Thymus (tissue), 11 donors: ENCODE data around the gene OR10A3. TPM values are rescaled to one million over a fixed set of nuclear protein-coding genes. Genes with fewer than 3 reads are reported as not detected.

Experiments
- DNase-seq, 9 donors: peaks; one replicate each; pipeline ENCODE4 v3.0.0-alpha.2; 2013; ENCODE audit warnings: low spot score in 9 of 9, low read depth in 6 of 9, missing footprints in 1 of 9
- H3K27ac ChIP-seq, 2 donors: one replicate each; pipeline ENCODE4 v1.5.1; 2013; ENCODE audit warnings: control low read depth in 1 of 2, low read depth in 1 of 2, low read length in 1 of 2, mild to moderate bottlenecking in 1 of 2, moderate library complexity in 1 of 2
- H3K27me3 ChIP-seq, 2 donors: one replicate each; pipeline ENCODE4 v1.5.1; 2013; ENCODE audit warnings: low read length in 1 of 2; ENCODE audit not compliant: control insufficient read depth in 2 of 2, insufficient read depth in 1 of 2
- H3K36me3 ChIP-seq, 2 donors: one replicate each; pipeline ENCODE4 v1.5.1; 2013; ENCODE audit warnings: low read length in 1 of 2, mild to moderate bottlenecking in 1 of 2, moderate library complexity in 1 of 2; ENCODE audit not compliant: control insufficient read depth in 2 of 2, insufficient read depth in 2 of 2
- H3K4me1 ChIP-seq, 2 donors: one replicate each; pipeline ENCODE4 v1.5.1; 2013; ENCODE audit warnings: low read length in 2 of 2; ENCODE audit not compliant: control insufficient read depth in 2 of 2, insufficient read depth in 2 of 2
- H3K4me3 ChIP-seq, 2 donors: one replicate each; pipeline ENCODE4 v1.5.1; 2013; ENCODE audit warnings: low read length in 2 of 2, control low read depth in 1 of 2, mild to moderate bottlenecking in 1 of 2
- H3K9me3 ChIP-seq, 2 donors: one replicate each; pipeline ENCODE4 v1.5.1; 2013; ENCODE audit warnings: low read length in 1 of 2, mild to moderate bottlenecking in 1 of 2; ENCODE audit not compliant: control insufficient read depth in 2 of 2, insufficient read depth in 1 of 2
- WGBS: extraction: QIAGEN DNeasy Blood & Tissue Kit; methylation state at CpG from one replicate; pipeline ENCODE4 v1.1.7; 2013; 5-methylcytosine and 5-hydroxymethylcytosine counted together
- polyA plus RNA-seq: library from polyadenylated mRNA; stranded (reverse); fragments of 200-250 nt; gene quantifications from one replicate; pipeline ENCODE4 v1.2.3, GENCODE V29; 2013
- total RNA-seq: library from RNA; stranded (reverse); fragments of 120-200 nt; gene quantifications from one replicate; pipeline ENCODE4 v1.2.4, GENCODE V29; 2013
- donor health status: healthy.

The OR10A3 gene
- total and polyA plus RNA-seq, 2 donors = not detected

DNA sequence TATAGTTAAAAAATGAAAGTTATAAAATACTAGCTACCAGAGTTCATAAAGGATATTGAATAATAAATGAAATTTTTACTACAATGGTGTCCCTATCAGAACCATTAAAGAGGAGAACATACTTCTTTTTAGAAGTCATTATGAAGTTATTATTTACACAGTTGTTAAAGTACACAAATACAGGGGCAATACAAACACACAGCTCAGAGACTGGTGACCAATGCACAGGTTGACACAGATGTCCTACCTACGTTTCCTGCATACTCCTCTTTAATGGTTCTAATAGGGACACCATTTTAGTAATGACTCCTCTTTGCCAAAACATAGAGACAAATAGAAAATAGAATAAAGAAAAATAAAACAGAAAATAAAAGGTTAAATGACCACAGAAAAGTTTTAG, 13.7 kb upstream of the OR10A3 start:
- H3K4me3 ChIP-seq = no peak overlapping the region
- H3K4me1 ChIP-seq = no peaks in the 10 kb centered on the region
- H3K9me3 ChIP-seq = no peaks in the 10 kb centered on the region
- 89% methylated on average over 1 of the region's 1 CpG for WGBS
- H3K36me3 ChIP-seq = no peaks in the 10 kb centered on the region
- no peak overlapping the region for H3K27ac ChIP-seq
- no peaks in the 10 kb centered on the region for H3K27me3 ChIP-seq
- DNase-seq = no peak

DNA sequence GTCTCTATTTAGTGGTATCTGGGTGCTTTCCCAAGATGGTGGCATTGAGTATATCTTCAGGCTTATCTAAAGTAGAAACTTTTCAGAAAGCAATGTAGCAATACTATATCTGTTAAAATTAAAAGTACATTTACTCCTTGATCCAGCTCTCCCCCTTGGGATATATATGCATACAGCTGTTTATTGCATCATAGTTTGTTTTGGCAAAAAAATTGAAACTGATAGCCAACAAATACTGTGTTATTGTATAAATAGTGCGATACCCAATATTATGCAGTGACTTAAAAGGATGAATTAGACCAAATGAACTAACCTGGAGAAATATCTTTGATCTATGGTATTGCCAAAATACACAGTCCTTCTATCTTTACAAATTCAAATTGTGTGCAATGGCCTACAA, 8.4 kb upstream of the OR10A3 start:
- no peak for DNase-seq
- Histone ChIP-seq H3K4me1 (no peaks in the 10 kb centered on the region), H3K4me3 (no peak overlapping the region), H3K27me3 (no peaks in the 10 kb centered on the region), H3K27ac (no peak overlapping the region), H3K9me3 (peaks cover 0 to 4% of the 10 kb centered on the region in 2 donors), H3K36me3 (no peaks in the 10 kb centered on the region)
- 95% methylated on average over 1 of the region's 1 CpG for WGBS

DNA sequence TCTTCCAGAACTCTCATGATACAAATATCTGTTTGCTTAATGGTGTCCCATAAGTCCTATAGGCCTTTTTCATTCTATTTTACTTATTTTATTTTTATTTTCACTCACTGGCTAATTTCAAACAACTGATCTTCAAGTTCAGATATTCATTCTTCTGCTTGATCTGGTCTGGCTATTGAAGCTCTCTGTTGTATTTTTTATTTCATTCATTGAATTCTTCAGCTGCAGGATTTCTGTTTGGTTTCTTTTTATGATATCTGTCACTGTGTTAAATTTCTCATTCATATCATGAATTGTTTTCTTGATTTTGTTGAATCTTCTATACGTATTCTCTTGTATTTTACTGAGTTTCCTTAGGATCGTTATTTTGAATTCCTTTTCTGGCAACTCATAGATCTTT, 2.6 kb upstream of the OR10A3 start:
- Histone ChIP-seq H3K4me3 (no peak overlapping the region), H3K27me3 (no peaks in the 10 kb centered on the region), H3K36me3 (no peaks in the 10 kb centered on the region), H3K27ac (no peak overlapping the region), H3K4me1 (no peaks in the 10 kb centered on the region), H3K9me3 (peaks cover 0 to 8% of the 10 kb centered on the region in 2 donors)
- no peak for DNase-seq
- 94% methylated on average over 2 of the region's 2 CpGs for WGBS

DNA sequence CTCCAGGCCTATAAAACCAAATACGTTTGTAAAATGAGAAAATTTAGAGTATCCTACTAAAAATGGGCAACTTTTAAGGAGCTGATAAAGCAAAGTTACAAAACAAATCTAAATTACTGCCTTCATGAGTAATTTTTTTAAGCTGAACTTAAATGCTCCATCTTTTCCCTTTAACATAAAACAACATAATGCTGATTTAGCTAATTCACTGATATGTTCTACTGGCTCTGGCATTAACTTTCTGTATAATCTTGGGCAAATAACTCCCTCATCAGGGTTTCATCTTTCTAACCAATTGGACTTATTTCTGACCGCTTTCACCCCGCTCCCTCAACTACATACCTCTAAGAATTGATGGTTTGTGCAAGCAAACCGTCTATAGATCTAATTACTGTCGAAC, 362 bp downstream of the OR10A3 start:
- no peaks in the 10 kb centered on the region for H3K27me3 ChIP-seq
- H3K4me1 ChIP-seq = no peaks in the 10 kb centered on the region
- H3K9me3 ChIP-seq = peaks cover 0 to 8% of the 10 kb centered on the region in 2 donors
- H3K36me3 ChIP-seq = no peaks in the 10 kb centered on the region
- H3K27ac ChIP-seq = no peak overlapping the region
- 79% methylated on average over 5 of the region's 5 CpGs for WGBS
- no peak for DNase-seq
- H3K4me3 ChIP-seq = no peak overlapping the region

DNA sequence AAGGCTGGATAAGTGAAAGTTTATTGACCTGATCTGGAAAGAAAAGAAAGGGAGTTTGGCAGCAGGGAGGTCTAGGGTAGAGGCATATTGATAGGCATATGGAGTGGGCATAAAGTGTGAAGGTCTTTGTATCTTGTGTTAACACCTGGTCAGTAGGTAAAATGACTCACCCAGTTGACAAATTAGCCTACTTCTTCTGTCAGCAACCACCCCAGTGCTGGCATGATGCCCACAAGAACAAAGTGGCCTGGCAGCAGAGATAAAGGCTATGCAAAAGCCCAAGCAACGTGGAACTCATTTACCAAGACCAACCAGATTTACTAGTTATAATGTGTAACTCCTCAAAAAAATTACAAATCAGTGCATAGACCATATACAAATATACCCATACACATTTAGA, 4.9 kb downstream of the OR10A3 start:
- DNase-seq = no peak
- 10% methylated on average over 1 of the region's 1 CpG for WGBS
- Histone ChIP-seq H3K9me3 (no peaks in the 10 kb centered on the region), H3K27ac (no peak overlapping the region), H3K36me3 (no peaks in the 10 kb centered on the region), H3K4me3 (no peak overlapping the region), H3K27me3 (no peaks in the 10 kb centered on the region), H3K4me1 (no peaks in the 10 kb centered on the region)

DNA sequence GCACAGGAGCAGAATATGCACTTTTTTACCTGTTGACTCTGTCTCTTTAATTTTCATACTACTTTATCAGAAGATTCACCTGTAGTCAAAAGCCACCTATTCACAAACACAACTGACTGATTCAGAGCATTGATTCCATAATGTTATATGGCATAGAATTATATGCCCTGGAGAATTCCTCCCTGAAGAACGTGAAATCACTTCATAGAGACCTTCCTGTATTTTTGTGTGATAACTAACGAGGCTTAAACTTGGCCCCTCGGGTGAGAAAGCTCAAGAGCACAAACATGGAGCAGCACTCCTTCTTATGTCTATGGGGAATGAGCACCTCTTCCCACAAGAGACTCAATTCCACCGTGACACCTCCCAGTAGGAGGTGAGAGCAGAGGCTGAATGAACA, 10.3 kb downstream of the OR10A3 start, which contains the start of gene OR10A6:
Gene OR10A6, minus strand, starts transcription at position 101 of the 400 bp plus-strand sequence. CDS start 2,606 bp downstream, outside the sequence.
- 87% methylated on average over 4 of the region's 4 CpGs for WGBS
- no peak for DNase-seq
- Histone ChIP-seq H3K27ac (no peak within 1 kb of the TSS), H3K4me3 (no peak within 1 kb of the TSS), H3K36me3 (no peaks in the 10 kb centered on the region), H3K27me3 (no peaks in the 10 kb centered on the region), H3K4me1 (no peaks in the 10 kb centered on the region), H3K9me3 (no peaks in the 10 kb centered on the region)

DNA sequence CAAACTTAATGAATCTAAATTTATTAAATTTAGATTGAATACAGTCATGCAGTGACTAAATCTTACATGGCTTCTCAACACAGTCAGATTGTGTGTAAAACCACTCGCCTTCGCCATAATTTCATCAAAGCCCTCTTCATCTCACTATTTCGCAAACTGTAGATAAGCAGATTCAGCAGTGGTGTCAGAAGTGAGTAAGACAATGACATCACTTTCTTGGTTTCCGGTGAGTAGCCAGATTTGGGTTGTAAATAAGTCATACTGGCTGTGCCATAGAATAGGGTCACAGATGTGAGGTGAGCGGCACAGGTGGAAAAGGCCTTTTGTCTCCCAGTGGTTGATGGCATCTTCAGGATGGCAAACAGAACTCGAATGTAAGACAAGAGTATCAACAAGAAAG, 13.9 kb downstream of the OR10A3 start:
- WGBS = 92% methylated on average over 6 of the region's 6 CpGs

DNA sequence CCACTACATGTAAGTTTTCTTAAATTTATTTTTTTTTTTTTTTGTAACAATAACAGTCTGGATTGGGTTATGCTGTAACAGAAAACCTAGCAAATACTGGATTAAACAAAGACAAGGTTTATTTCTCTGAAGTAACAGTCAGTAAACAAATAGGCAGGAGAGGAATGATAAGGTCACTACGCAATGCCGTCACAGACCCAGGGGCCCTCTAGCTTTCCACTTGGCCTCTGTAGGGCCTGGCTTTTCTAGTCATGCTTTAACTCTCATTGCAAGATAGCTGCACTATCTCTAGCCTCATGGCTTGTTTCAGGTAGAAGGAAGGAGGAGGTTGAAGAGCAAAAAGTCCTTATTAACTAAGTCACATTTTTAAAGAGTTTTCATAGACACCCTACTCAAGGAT, 17.0 kb downstream of the OR10A3 start:
- no peaks in the 10 kb centered on the region for H3K27me3 ChIP-seq
- no peak overlapping the region for H3K27ac ChIP-seq
- H3K9me3 ChIP-seq = no peaks in the 10 kb centered on the region
- no peak for DNase-seq
- H3K4me1 ChIP-seq = no peaks in the 10 kb centered on the region
- no peaks in the 10 kb centered on the region for H3K36me3 ChIP-seq
- WGBS = 97% methylated on average over 2 of the region's 2 CpGs
- H3K4me3 ChIP-seq = no peak overlapping the region

More for the DNA sequence above, 13.9 kb downstream of the OR10A3 start:
- Histone ChIP-seq H3K36me3 (no peaks in the 10 kb centered on the region), H3K27ac (no peak overlapping the region), H3K27me3 (no peaks in the 10 kb centered on the region), H3K4me1 (no peaks in the 10 kb centered on the region), H3K9me3 (no peaks in the 10 kb centered on the region), H3K4me3 (no peak overlapping the region)
- DNase-seq = no peak

DNA sequence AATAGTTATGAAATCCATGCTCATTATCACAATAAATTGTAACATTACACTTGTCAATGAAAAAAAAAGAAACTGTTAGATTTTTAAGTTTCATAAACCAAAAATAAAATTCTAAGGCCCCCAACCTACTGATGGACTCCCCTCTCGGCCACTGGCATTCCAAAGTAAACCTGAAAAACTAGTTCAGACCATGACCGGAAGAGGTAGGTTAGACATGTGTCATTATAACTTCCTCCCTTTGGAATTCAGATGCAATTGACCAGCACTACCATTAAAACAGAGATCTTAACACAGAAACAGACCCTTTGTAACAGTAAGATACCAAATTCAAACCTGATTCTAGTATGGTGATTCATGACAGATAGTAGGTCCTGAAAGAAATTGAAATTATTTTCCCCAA, 23.4 kb downstream of the OR10A3 start:
- H3K36me3 ChIP-seq = no peaks in the 10 kb centered on the region
- no peaks in the 10 kb centered on the region for H3K9me3 ChIP-seq
- H3K27me3 ChIP-seq = no peaks in the 10 kb centered on the region
- H3K27ac ChIP-seq = no peak overlapping the region
- H3K4me1 ChIP-seq = no peaks in the 10 kb centered on the region
- no peak overlapping the region for H3K4me3 ChIP-seq
- WGBS = 87% methylated on average over 2 of the region's 2 CpGs
- no peak for DNase-seq

DNA sequence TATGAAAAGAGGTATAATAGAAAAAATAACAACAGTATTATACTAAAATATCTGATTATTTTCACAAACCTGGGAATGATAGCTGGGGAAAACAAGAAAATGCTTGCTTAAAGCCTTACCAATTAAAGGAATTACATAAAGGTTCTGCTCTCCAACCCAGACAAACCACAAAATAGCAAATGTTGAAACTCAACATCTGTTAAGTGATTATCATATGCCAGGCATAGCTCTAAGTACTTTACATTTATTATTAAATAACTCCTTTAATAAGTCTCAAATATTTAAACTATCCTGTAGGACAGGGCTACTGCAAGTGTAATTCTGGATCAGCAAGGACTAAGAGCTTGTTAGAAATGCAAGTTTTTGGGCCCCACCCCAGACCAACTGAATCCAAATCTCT, 30.5 kb downstream of the OR10A3 start:
- H3K4me1 ChIP-seq = no peaks in the 10 kb centered on the region
- H3K27me3 ChIP-seq = no peaks in the 10 kb centered on the region
- no peak overlapping the region for H3K4me3 ChIP-seq
- no peaks in the 10 kb centered on the region for H3K36me3 ChIP-seq
- H3K9me3 ChIP-seq = no peaks in the 10 kb centered on the region
- DNase-seq = no peak
- no peak overlapping the region for H3K27ac ChIP-seq
